ENCODE measurements around the gene GFER. TPM values are rescaled to one million over a fixed set of nuclear protein-coding genes. Genes with fewer than 3 reads are reported as not detected.

Gene GFER
- total RNA-seq, 1 experiment from 2014 or later: 57.3 TPM

DNA sequence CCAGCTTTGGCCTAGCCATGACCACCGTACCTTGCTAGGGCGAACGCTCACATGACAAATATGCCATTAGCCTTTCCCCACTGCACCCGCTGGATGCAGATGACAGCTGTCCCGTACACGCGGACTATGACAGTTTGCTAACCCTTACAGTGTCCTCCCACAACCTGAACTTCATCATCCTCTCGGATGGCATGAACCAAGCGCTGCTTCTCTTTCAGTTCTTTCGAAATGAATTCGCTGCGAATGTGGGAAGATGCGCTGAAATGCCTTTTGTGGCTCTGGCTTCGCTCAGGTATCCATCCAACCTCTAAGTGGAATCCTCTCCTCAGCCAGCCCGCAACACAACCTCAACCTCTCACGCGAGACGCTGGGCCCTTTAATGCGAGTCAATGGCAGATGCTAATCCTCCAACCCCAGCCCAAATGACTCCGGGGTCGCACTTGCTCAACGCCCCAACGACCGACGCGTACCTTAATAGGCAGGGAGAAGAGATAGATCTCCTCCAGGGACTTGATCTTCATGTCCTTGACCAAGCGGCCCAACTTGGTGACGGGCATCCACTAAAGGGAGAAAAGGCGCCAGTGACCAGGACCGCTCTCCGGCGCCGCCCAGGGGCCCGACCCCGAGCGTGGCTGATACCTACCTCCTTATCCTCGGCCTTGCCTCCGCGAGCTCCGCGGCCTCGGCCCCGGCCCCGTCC, 20.0 kb upstream of the GFER start:
- intact Hi-C loops (cut with micrococcal nuclease; ENCODE audit: unreplicated experiment): no loop called here
- CTCF ChIA-PET: interaction anchor here (0.6 to 0.7 kb wide), 4 partner anchors 16 to 1151 kb away, joined by 3 to 8 read pairs (median 6); no protein-coding TSS in a partner anchor

DNA sequence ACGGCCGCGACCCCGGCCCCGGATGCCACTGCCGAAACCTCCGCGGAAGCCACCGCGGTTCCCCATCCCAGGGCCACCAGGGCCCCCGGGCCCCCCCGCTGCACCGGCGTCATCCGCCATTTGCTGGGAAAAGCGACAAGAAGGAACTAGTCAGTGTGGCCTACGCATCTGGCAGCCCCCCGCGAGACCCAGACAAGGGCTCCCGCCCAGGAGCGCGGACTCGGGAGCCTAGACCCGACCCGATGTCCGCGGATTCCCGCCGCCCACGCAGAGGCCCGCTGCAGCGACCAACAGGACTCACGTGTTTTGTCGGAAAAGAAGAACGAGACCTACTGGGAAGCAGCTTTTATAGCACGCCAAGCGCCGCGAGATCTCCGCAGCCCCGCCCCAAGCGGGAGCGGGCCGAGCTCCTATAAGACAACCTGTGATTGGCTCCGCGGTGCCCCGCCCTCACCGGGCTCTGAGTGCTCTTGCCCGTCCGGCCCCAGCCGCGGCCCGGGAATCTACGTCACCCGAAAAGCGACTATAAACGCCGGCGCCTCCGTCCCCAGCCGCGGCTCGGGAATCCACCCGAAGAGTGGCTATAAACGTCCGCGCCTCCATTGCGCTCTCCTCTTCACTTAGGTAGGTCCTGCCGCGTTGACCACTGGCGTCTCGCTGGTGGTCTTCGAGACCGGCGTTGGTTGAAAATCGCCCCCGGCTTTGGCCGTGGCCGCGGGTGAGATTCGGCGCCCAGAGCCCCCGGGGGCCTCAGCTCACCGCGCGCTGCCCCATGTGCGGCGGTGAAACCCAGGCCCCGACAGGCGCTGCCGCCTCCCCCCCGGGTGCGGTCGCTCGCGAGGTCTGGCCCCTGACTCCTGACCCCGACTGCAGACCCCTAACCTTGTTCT, 19.2 kb upstream of the GFER start, which contains the start of gene RPS2:
Gene RPS2 (minus strand): TSS at position 321 of the 890 bp plus-strand sequence. CDS start 201 bp downstream, at position 120.
- H3K4me1 Mint-ChIP-seq (ENCODE audit: low read depth, unreplicated experiment): peaks cover 22% of the 10 kb centered on the region
- TF ChIP-seq, protein P1, sequence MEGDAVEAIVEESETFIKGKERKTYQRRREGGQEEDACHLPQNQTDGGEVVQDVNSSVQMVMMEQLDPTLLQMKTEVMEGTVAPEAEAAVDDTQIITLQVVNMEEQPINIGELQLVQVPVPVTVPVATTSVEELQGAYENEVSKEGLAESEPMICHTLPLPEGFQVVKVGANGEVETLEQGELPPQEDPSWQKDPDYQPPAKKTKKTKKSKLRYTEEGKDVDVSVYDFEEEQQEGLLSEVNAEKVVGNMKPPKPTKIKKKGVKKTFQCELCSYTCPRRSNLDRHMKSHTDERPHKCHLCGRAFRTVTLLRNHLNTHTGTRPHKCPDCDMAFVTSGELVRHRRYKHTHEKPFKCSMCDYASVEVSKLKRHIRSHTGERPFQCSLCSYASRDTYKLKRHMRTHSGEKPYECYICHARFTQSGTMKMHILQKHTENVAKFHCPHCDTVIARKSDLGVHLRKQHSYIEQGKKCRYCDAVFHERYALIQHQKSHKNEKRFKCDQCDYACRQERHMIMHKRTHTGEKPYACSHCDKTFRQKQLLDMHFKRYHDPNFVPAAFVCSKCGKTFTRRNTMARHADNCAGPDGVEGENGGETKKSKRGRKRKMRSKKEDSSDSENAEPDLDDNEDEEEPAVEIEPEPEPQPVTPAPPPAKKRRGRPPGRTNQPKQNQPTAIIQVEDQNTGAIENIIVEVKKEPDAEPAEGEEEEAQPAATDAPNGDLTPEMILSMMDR (IDR thresholded peaks at IDR 0.05; ENCODE audit: insufficient read depth in 1 of 2, low read depth in 1 of 2, low read length in 1 of 2, severe bottlenecking in 1 of 2, unreplicated experiment in 1 of 2): no peak
- Histone ChIP-seq H3K9me3 (no peaks in the 10 kb centered on the region), H3K4me1 (peaks cover 17% of the 10 kb centered on the region), H3K36me3 (ENCODE audit: control insufficient read depth, insufficient read depth, low read length) (peaks cover 8% of the 10 kb centered on the region), H3K27me3 (replicated peaks; ENCODE audit: control insufficient read depth, insufficient read depth, low read length) (no peaks in the 10 kb centered on the region), H3K4me3 (ENCODE audit: low read depth, low read length) (peak within 1 kb of the TSS; percentile 83)
- POLR2A ChIA-PET: interaction anchor here (0.6 to 1.9 kb wide), 28 partner anchors 18 to 1478 kb away, joined by 3 to 36 read pairs (median 5); partner anchors contain the start of genes ECI1, FAHD1, GFER and HAGH
- CTCF ChIA-PET: interaction anchor here (0.6 to 1.1 kb wide), 5 partner anchors 15 to 1152 kb away, joined by 3 to 8 read pairs (median 6); partner anchors contain the start of gene SYNGR3
- peak; percentile 97 to 98 for DNase-seq
- H3K36me3 Mint-ChIP-seq (ENCODE audit: insufficient read depth, unreplicated experiment): peaks cover 62% of the 10 kb centered on the region
- H3K4me3 Mint-ChIP-seq (ENCODE audit: unreplicated experiment): peak within 1 kb of the TSS; percentile 76
- intact Hi-C loops (cut with micrococcal nuclease; ENCODE audit: unreplicated experiment): no loop called here
- H3K9me3 Mint-ChIP-seq (ENCODE audit: unreplicated experiment): no peaks in the 10 kb centered on the region
- peak within 1 kb of the TSS; percentile 96 for H3K27ac Mint-ChIP-seq (ENCODE audit: unreplicated experiment)
- BruUV-seq (replicated peaks): no TSS peak
- no peaks in the 10 kb centered on the region for H3K27me3 Mint-ChIP-seq (ENCODE audit: insufficient read depth, unreplicated experiment)

More for the DNA sequence above, 20.0 kb upstream of the GFER start:
- H3K4me3 ChIP-seq (ENCODE audit: low read depth, low read length): peak overlapping the region; percentile 83
- TF ChIP-seq, protein P1 (IDR thresholded peaks at IDR 0.05; ENCODE audit: insufficient read depth in 1 of 2, low read depth in 1 of 2, low read length in 1 of 2, severe bottlenecking in 1 of 2, unreplicated experiment in 1 of 2): no peak
- H3K27me3 ChIP-seq (replicated peaks; ENCODE audit: control insufficient read depth, insufficient read depth, low read length): no peaks in the 10 kb centered on the region
- POLR2A ChIA-PET: interaction anchor here (0.6 to 1.9 kb wide), 26 partner anchors 18 to 1478 kb away, joined by 3 to 36 read pairs (median 6); partner anchors contain the start of genes ECI1, FAHD1, GFER and HAGH
- no peaks in the 10 kb centered on the region for H3K27me3 Mint-ChIP-seq (ENCODE audit: insufficient read depth, unreplicated experiment)
- H3K27ac Mint-ChIP-seq (ENCODE audit: unreplicated experiment): peak overlapping the region; percentile 96
- H3K4me1 ChIP-seq: peaks cover 17% of the 10 kb centered on the region
- H3K36me3 Mint-ChIP-seq (ENCODE audit: insufficient read depth, unreplicated experiment): peaks cover 69% of the 10 kb centered on the region
- DNase-seq: peak in 1 of 2 experiments; percentile 54
- peaks cover 22% of the 10 kb centered on the region for H3K4me1 Mint-ChIP-seq (ENCODE audit: low read depth, unreplicated experiment)
- no peaks in the 10 kb centered on the region for H3K9me3 ChIP-seq
- BruUV-seq (replicated peaks): no TSS peak
- no peaks in the 10 kb centered on the region for H3K9me3 Mint-ChIP-seq (ENCODE audit: unreplicated experiment)
- peak overlapping the region; percentile 76 for H3K4me3 Mint-ChIP-seq (ENCODE audit: unreplicated experiment)
- peaks cover 8% of the 10 kb centered on the region for H3K36me3 ChIP-seq (ENCODE audit: control insufficient read depth, insufficient read depth, low read length)

All from Caco-2 (cell line).